A549 treated with AZD2906 at 1 μM for 4 hours (cell line): ENCODE results near the gene LY9. TPM values are rescaled to one million over a fixed set of nuclear protein-coding genes. Genes with fewer than 3 reads are reported as not detected.

Source experiments
- total RNA-seq: library from RNA; stranded (reverse); fragments of 200-300 nt; extraction: Qiagen RNA extraction; gene quantifications from 5 replicates; pipeline ENCODE4 v1.2.3, GENCODE V29; 2022

The LY9 gene, protein sequence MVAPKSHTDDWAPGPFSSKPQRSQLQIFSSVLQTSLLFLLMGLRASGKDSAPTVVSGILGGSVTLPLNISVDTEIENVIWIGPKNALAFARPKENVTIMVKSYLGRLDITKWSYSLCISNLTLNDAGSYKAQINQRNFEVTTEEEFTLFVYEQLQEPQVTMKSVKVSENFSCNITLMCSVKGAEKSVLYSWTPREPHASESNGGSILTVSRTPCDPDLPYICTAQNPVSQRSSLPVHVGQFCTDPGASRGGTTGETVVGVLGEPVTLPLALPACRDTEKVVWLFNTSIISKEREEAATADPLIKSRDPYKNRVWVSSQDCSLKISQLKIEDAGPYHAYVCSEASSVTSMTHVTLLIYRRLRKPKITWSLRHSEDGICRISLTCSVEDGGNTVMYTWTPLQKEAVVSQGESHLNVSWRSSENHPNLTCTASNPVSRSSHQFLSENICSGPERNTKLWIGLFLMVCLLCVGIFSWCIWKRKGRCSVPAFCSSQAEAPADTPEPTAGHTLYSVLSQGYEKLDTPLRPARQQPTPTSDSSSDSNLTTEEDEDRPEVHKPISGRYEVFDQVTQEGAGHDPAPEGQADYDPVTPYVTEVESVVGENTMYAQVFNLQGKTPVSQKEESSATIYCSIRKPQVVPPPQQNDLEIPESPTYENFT
- total RNA-seq: 0.12 to 0.23 TPM (median 0.15 TPM) in 5 replicates

DNA sequence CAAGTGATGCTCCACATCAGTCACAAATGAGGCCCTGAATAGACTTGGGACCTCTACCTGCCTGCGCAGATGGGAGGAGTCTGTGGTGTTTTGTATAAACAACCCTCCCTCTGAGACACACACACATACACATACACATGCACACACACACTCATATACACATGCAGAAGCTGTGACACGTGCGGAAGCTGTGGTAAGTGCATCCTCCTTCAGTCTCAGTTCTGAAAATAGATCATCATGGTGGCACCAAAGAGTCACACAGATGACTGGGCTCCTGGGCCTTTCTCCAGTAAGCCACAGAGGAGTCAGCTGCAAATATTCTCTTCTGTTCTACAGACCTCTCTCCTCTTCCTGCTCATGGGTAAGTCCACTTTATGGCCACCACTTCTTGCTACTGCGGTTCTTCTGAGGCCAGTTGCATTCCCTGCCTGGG is at the start of gene LY9:
LY9 (plus strand) TSS at position 224 of the 433 bp plus-strand sequence; CDS start at position 238, 14 bp downstream.

DNA sequence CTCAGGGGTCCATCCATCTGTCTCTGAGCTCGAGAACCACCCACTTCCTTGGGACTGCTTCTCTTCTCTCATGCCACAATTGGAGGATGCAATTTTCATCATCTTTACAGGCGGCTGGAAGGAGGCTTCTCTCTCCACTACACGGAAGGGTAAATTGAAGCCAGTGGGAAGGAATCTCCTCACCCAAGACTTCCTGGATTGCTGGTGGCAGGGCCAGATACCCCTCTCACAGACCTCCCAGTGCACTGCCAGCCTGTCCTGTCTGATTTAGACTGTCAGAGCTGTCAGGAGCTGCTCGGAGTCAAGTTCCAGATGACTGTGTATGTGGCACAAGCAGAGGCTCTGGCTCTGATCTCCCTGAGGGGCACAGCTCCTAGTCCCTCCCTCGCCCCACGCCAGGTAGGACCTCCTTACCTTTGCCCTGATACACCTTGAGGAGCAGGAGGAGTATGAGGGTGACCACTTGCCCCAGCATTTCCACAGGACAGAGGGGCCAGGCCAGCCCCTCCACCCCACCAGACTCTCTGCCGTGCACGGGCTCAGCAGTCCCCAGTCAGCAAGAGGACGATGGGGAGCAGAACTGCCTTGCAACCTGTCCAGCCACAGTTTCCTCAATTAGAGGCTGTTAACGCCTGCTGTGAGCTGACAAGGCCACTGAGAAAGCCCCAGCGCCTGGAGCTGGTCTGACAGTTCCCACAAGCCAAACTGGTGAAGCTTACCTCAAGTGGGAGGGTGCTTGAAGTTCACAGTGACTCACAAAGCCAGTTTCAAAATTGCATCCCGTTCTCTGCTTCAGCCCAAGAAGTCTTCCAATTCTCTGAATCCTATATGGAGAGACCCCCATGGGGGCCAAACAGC is 66.5 kb downstream of the LY9 start, which contains the start of gene CD244:
CD244 (minus strand) TSS at position 685 of the 858 bp plus-strand sequence; CDS start at position 475, 210 bp downstream.

Other genes starting within 250 kb of the LY9 start
- gene CD84, start 216.7 kb upstream of the LY9 start, total RNA-seq: not detected in 5 replicates
- gene SLAMF1, start 149.1 kb upstream of the LY9 start, total RNA-seq: not detected in 5 replicates
- not detected in 5 replicates for gene CD48, start 84.4 kb upstream of the LY9 start, total RNA-seq
- 1.0 to 2.2 TPM (median 1.6 TPM) in 5 replicates for gene SLAMF7, start 56.9 kb upstream of the LY9 start, total RNA-seq
- gene CD244, start 66.7 kb downstream of the LY9 start, total RNA-seq: not detected in 5 replicates
- not detected in 5 replicates for gene ITLN1, start 89.0 kb downstream of the LY9 start, total RNA-seq
- 0.64 to 0.98 TPM (median 0.83 TPM) in 5 replicates for gene ITLN2, start 158.6 kb downstream of the LY9 start, total RNA-seq
- 48.2 to 73.2 TPM (median 62.9 TPM) in 5 replicates for gene F11R, start 225.0 kb downstream of the LY9 start, total RNA-seq
- gene TSTD1, start 242.8 kb downstream of the LY9 start, total RNA-seq: 0.15 to 0.48 TPM (median 0.26 TPM) in 3 of 5 replicates, not detected in the others
- 42.5 to 51.3 TPM (median 49.0 TPM) in 5 replicates for gene USF1, start 249.8 kb downstream of the LY9 start, total RNA-seq